AG09309 (cell line): ENCODE data around the gene DNAH11.
"Not testable (repeated sequence)": the region's sequence is repeated elsewhere in the genome, so short reads cannot be mapped to it uniquely, and the experiment has no call there.

Source experiments
- DNase-seq: peaks from one replicate; pipeline ENCODE4 v3.0.0-alpha.2; 2010; ENCODE audit warnings: low read depth
- H3K4me3 ChIP-seq: 2 replicates; pipeline ENCODE4 v1.5.1; 2011; ENCODE audit warnings: mild to moderate bottlenecking, low read depth, low read length, moderate library complexity; ENCODE audit not compliant: control insufficient read depth
- TF ChIP-seq, protein P1 (sequence below): IDR thresholded peaks from 2 replicates; pipeline ENCODE4 v1.5.1; 2011; ENCODE audit warnings: mild to moderate bottlenecking, low read depth, low read length, inconsistent platforms; ENCODE audit not compliant: insufficient read depth, control insufficient read depth; ENCODE audit errors: missing control alignments

DNAH11 gene

DNA sequence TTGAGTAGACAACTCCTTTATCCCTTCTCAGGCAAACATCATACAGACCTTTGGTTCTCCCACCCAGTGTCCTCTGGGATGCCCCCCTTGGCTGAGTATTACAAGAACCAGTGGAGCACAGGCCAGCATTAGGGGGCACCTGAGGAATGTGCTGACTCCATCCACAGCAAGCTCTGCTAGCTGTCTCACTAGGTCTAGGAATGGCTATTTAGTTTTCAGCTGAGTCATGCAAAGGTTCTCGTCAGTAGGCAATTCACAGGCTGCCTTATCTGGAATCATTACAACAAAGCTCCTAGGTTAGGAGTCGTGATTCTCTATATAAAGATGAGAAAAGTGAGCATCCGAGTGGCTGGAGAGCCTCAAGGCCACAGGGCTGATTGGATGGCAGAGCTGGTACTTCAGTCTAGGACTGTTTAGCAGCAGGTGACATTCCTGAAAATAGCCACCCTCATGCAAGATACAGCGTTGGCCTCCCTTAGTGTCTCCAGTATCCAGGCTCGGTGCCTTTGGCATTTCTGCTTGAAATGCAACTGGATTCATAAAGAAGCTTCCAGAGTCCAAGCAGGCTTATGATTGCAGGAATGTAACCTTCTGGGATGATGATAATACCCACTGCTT, 327.1 kb downstream of the DNAH11 start:
- no peak overlapping the region for H3K4me3 ChIP-seq
- TF ChIP-seq, protein P1, sequence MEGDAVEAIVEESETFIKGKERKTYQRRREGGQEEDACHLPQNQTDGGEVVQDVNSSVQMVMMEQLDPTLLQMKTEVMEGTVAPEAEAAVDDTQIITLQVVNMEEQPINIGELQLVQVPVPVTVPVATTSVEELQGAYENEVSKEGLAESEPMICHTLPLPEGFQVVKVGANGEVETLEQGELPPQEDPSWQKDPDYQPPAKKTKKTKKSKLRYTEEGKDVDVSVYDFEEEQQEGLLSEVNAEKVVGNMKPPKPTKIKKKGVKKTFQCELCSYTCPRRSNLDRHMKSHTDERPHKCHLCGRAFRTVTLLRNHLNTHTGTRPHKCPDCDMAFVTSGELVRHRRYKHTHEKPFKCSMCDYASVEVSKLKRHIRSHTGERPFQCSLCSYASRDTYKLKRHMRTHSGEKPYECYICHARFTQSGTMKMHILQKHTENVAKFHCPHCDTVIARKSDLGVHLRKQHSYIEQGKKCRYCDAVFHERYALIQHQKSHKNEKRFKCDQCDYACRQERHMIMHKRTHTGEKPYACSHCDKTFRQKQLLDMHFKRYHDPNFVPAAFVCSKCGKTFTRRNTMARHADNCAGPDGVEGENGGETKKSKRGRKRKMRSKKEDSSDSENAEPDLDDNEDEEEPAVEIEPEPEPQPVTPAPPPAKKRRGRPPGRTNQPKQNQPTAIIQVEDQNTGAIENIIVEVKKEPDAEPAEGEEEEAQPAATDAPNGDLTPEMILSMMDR: no peak
- DNase-seq: no peak

DNA sequence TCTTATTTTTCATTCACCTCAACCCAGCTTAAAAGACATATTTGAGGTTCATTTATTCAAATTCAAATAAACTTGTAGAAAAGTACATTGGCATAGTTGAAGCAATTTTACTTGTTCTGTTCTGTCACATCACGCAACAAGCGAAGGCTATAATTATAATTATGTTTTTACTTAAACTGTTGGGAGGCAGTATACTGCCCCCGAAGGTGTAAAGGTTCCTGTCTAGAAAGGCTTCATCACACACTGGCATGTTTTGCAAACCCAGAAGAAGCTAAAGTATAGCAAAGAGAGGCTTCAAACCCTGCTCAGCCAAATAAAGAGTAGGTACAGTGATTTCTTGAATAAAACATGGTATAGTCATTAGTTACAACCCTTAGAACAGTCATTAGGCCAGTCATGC, 340.2 kb downstream of the DNAH11 start:
- no peak for DNase-seq
- TF ChIP-seq, protein P1: no peak
- no peak overlapping the region for H3K4me3 ChIP-seq

DNA sequence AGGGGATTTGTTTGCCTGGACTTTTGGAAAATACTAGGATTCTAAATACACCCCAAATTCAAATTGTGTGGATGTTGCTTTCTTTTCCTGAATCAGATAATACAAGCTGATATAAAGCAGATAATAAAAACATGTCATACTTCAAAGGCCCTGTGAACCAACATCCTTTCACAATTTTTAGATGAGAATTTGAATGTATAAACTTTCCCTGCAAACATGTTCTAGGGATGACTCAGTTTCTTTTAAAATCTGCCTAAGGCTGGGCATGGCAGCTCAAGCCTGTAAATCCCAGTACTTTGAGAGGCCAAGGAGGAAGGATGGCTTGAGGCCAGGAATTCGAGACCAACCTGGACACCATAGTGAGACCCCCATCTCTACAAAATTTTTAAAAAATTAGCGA, 340.7 kb downstream of the DNAH11 start:
- H3K4me3 ChIP-seq, DNase-seq: not testable (repeated sequence)

DNA sequence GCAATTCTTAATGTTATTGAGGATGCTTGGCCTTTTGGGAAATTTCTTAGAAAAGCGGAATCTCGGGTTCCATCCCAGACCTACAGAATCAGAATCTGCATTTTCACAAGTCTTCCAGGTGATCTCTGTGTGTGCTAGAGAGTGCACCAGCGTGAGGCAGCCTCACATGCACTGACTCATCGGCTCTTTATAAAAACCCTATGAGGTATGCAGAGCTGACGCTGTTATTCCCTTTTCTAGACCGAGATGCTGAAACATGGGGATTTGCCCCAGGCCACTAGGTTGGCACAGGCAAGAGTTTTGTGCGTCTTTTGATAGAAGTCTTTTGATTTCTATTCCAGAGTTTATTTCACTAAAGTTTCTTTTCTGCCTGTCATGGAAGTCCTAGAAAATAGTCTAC, 341.7 kb downstream of the DNAH11 start:
- H3K4me3 ChIP-seq: no peak overlapping the region
- TF ChIP-seq, protein P1: no peak
- DNase-seq: no peak

DNA sequence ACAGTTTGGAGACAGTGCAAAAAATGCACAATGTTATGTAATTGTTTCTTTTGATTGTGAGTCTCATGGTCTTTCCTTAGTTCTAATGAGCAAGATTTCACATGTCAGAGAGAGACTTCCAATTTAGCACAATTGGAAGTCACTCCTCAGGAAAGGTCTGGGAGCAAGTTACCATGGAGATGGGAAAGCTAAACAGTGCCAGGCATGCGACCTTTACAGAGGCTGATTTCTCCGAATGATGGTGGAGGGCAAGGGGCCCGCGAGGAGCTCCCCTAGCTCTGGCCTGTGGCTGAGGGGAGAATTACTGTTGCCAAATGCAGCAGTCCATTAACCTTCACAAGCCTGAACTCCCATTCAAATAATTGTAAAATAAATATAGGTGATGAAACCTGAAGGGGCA, 343.6 kb downstream of the DNAH11 start:
- no peak overlapping the region for H3K4me3 ChIP-seq
- no peak for DNase-seq
- TF ChIP-seq, protein P1: no peak

DNA sequence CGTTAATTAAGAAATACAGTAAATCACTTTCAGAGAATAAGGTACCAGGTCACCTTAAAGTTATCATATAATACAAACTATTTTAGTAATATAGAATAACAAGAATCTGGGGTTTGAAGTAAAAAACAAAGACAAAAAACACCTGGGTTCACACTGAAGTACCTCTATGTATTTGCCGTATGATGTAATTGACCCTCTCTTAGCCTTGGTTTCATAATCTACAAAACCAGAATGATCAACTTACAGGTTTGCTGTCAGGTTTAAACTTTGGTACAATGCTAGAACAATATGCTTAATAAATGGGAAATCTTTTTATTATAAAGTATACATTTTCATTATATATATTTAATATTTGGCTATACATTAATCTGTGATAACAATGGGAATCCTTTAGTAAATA, 344.5 kb downstream of the DNAH11 start:
- no peak overlapping the region for H3K4me3 ChIP-seq
- TF ChIP-seq, protein P1: no peak
- no peak for DNase-seq

DNA sequence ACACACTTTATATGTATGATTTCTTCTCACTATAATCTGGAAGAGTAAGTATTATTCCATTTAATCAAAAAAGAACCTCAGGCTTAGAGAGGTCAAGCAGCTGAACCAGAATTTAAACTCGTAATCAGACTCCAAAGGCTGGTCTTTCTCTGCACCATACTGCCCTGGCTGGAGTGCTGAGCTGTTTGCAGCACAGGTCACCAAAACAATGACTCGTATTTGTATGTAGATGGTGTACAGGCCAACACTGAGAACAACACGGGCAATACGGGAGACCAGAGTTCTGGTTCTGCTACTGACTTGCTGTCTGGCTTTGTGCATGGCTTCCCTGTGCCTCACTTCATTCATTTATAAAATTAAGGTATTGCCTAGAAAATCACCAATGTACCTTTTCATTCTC, 344.9 kb downstream of the DNAH11 start:
- no peak overlapping the region for H3K4me3 ChIP-seq
- TF ChIP-seq, protein P1: no peak
- no peak for DNase-seq
